Osteoblast (primary cell): Measurements from ENCODE around the gene MYL3. TPM values are rescaled to one million over a fixed set of nuclear protein-coding genes. Genes with fewer than 3 reads are reported as not detected.
A peak's percentile ranks its signal among the peaks of the same experiment; 100 is the strongest.

Source experiments
- DNase-seq: peaks from one replicate; pipeline ENCODE4 v3.0.0; 2011; ENCODE audit warnings: low spot score, mixed read lengths; ENCODE audit not compliant: insufficient read length; ENCODE audit errors: missing footprints
- H2AFZ ChIP-seq: 2 replicates; pipeline ENCODE4 v1.6.0; 2011; ENCODE audit warnings: mild to moderate bottlenecking, low read length
- H3K27ac ChIP-seq: 2 replicates; pipeline ENCODE4 v1.5.1; 2011; ENCODE audit warnings: mild to moderate bottlenecking, low read depth, low read length, moderate library complexity
- H3K27me3 ChIP-seq: 2 replicates; pipeline ENCODE4 v1.6.0; 2012; ENCODE audit warnings: mild to moderate bottlenecking, control low read depth, inconsistent platforms, low read length, moderate library complexity; ENCODE audit not compliant: insufficient read depth
- H3K36me3 ChIP-seq: 2 replicates; pipeline ENCODE4 v1.5.1; 2011; ENCODE audit warnings: mild to moderate bottlenecking, low read length, control low read depth, moderate library complexity; ENCODE audit not compliant: insufficient read depth
- H3K4me1 ChIP-seq: 2 replicates; pipeline ENCODE4 v1.5.1; 2011; ENCODE audit warnings: mild to moderate bottlenecking, low read length, control low read depth, moderate library complexity; ENCODE audit not compliant: insufficient read depth
- H3K4me2 ChIP-seq: 2 replicates; pipeline ENCODE4 v1.6.0; 2011; ENCODE audit warnings: mild to moderate bottlenecking, low read length; ENCODE audit not compliant: insufficient read depth
- H3K4me3 ChIP-seq: fragments of 200-600 bp; sonication (generic); 3 replicates; pipeline ENCODE4 v1.5.1; 2012; ENCODE audit warnings: mild to moderate bottlenecking, low read length, inconsistent platforms; ENCODE audit not compliant: insufficient read depth
- H3K79me2 ChIP-seq: 2 replicates; pipeline ENCODE4 v1.6.0; 2012; ENCODE audit warnings: mild to moderate bottlenecking, low read length, control low read depth, inconsistent platforms; ENCODE audit not compliant: insufficient read depth
- H3K9me3 ChIP-seq: 2 replicates; pipeline ENCODE4 v1.5.1; 2011; ENCODE audit warnings: low read depth, low read length, control low read depth
- H4K20me1 ChIP-seq: 2 replicates; pipeline ENCODE4 v1.6.0; 2012; ENCODE audit warnings: mild to moderate bottlenecking, low read length, control low read depth; ENCODE audit not compliant: insufficient read depth
- total RNA-seq: library from RNA; depleted of rRNA; stranded (reverse); fragments of >200 nt; gene quantifications from 2 replicates; pipeline ENCODE4 v1.2.3, GENCODE V29; 2012
- TF ChIP-seq, protein P1 (sequence below): IDR thresholded peaks from 2 replicates; pipeline ENCODE4 v1.5.1; 2011; ENCODE audit warnings: mild to moderate bottlenecking, low read depth, low read length, moderate library complexity; ENCODE audit errors: extremely low read depth

Gene MYL3
- total RNA-seq, 1 donor, result not detected

DNA sequence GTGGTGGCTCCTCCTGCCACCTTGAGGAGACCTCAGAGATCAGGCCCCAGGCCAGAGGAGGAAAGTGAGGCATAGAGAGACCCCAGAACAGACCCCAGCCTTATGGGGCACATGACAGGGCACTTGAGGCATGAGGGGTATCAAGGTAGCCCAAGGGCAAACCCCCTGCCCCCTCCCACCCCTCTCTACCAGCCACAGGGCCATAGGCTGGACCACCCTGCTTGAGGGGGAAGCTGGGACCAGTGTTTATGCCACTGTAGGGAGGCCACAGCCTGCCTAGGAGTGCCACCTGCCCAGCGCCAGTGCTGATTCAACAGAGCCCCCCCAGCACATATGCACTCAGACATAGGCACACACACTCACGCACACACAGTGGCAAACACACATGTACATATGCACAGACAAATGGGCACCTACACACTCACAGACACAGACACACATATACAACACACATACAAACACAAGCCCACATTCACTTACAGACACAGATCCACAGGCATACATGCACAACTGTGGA is 10.3 kb downstream of the MYL3 start:
- Histone ChIP-seq H3K79me2 (no peaks in the 10 kb centered on the region), H3K27me3 (peaks cover 4% of the 10 kb centered on the region), H2AFZ (no peak overlapping the region), H3K36me3 (no peaks in the 10 kb centered on the region), H4K20me1 (no peaks in the 10 kb centered on the region), H3K27ac (no peak overlapping the region), H3K4me2 (no peak overlapping the region), H3K9me3 (no peaks in the 10 kb centered on the region), H3K4me3 (no peak overlapping the region), H3K4me1 (peaks cover 1% of the 10 kb centered on the region)
- TF ChIP-seq, protein P1, sequence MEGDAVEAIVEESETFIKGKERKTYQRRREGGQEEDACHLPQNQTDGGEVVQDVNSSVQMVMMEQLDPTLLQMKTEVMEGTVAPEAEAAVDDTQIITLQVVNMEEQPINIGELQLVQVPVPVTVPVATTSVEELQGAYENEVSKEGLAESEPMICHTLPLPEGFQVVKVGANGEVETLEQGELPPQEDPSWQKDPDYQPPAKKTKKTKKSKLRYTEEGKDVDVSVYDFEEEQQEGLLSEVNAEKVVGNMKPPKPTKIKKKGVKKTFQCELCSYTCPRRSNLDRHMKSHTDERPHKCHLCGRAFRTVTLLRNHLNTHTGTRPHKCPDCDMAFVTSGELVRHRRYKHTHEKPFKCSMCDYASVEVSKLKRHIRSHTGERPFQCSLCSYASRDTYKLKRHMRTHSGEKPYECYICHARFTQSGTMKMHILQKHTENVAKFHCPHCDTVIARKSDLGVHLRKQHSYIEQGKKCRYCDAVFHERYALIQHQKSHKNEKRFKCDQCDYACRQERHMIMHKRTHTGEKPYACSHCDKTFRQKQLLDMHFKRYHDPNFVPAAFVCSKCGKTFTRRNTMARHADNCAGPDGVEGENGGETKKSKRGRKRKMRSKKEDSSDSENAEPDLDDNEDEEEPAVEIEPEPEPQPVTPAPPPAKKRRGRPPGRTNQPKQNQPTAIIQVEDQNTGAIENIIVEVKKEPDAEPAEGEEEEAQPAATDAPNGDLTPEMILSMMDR, result no peak
- DNase-seq, result peak; percentile 26

- Histone ChIP-seq H3K36me3 (no peaks in the 10 kb centered on the region), H3K27me3 (peaks cover 4% of the 10 kb centered on the region), H3K4me3 (no peak overlapping the region), H3K27ac (no peak overlapping the region), H3K79me2 (no peaks in the 10 kb centered on the region), H4K20me1 (no peaks in the 10 kb centered on the region), H2AFZ (no peak overlapping the region), H3K9me3 (no peaks in the 10 kb centered on the region), H3K4me1 (peaks cover 4% of the 10 kb centered on the region), H3K4me2 (no peak overlapping the region)
- DNase-seq, result no peak
- TF ChIP-seq, protein P1, result no peak
Measured at GRCh38 chr3:46852334-46852720, 10.9 kb downstream of the MYL3 start.

GRCh38 chr3:46851364-46852333 is 11.6 kb downstream of the MYL3 start:
- Histone ChIP-seq H3K27ac (no peak overlapping the region), H3K4me1 (peaks cover 4% of the 10 kb centered on the region), H3K4me3 (no peak overlapping the region), H3K4me2 (no peak overlapping the region), H3K27me3 (peaks cover 4% of the 10 kb centered on the region), H3K79me2 (no peaks in the 10 kb centered on the region), H4K20me1 (no peaks in the 10 kb centered on the region), H3K9me3 (no peaks in the 10 kb centered on the region), H3K36me3 (no peaks in the 10 kb centered on the region), H2AFZ (no peak overlapping the region)
- DNase-seq, result peak; percentile 77
- TF ChIP-seq, protein P1, result no peak

DNA sequence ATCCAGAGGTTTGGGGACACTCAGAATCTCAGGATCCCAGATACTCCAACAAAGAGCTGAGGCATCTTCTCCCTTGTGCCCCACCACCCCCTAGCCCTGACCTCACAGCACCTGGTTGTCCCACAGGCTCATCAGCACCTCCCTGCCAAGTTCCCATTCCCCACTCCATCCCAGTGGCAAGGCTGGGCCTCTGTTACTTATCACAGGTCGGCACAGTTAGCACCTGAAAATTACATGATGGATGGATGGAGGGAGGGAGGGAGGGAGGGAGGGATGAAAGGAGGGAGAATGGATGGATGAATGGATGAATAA is 12.8 kb downstream of the MYL3 start:
- H3K79me2 ChIP-seq, result no peaks in the 10 kb centered on the region
- no peak overlapping the region for H3K4me3 ChIP-seq
- no peaks in the 10 kb centered on the region for H4K20me1 ChIP-seq
- no peak overlapping the region for H3K4me2 ChIP-seq
- no peak overlapping the region for H3K27ac ChIP-seq
- TF ChIP-seq, protein P1, result no peak
- peaks cover under 1% of the 10 kb centered on the region for H3K27me3 ChIP-seq
- H3K36me3 ChIP-seq, result no peaks in the 10 kb centered on the region
- no peaks in the 10 kb centered on the region for H3K9me3 ChIP-seq
- H2AFZ ChIP-seq, result no peak overlapping the region
- DNase-seq, result peak; percentile 52
- H3K4me1 ChIP-seq, result peaks cover 10% of the 10 kb centered on the region
